ENCODE results near the gene STAB1.

GRCh38 chr3:52477796-52478095, 17.4 kb upstream of the STAB1 start:
- TF ChIP-seq POLR2AphosphoS5 (IDR thresholded peaks at IDR 0.05), result no peak
- no peak for TF ChIP-seq CTCF (IDR thresholded peaks at IDR 0.05)
- TF ChIP-seq EP300 (IDR thresholded peaks at IDR 0.05), result no peak
- no peak for TF ChIP-seq POLR2A (IDR thresholded peaks at IDR 0.05)
